GM18502 (cell line): ENCODE data around the gene RHO.
A peak's percentile ranks its signal among the peaks of the same experiment; 100 is the strongest.

Experiments
- ATAC-seq: cut with Tn5 transposase; IDR thresholded peaks from one replicate; pipeline ENCODE4 v1.9.1; 2021; ENCODE audit warnings: mild to moderate bottlenecking; ENCODE audit not compliant: unreplicated experiment, poor library complexity

Gene RHO

DNA sequence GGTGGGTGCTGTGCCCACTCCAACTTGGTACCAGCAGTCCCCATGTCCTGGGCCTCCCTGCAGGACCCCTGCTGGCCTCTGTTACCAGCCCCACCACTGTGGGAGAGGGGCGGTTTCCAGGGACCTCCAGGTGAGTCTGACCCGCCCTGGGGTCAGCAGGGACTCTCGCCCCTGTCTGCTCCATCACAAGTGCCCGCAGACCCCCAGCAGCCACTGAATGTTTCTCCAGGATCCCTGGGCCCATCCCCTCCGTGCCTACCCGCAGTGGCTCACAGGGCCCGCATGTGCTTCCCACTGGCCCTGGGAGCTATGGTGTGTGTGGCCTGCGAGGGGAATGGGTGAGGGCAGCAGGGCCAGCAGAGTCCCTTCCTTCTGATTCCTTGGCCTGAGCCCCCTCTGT, 9.9 kb upstream of the RHO start:
- ATAC-seq: no peak

GRCh38 chr3:129519449-129519848, 9.0 kb upstream of the RHO start:
- no peak for ATAC-seq

- no peak for ATAC-seq
Measured at GRCh38 chr3:129519896-129520715, 8.3 kb upstream of the RHO start.

DNA sequence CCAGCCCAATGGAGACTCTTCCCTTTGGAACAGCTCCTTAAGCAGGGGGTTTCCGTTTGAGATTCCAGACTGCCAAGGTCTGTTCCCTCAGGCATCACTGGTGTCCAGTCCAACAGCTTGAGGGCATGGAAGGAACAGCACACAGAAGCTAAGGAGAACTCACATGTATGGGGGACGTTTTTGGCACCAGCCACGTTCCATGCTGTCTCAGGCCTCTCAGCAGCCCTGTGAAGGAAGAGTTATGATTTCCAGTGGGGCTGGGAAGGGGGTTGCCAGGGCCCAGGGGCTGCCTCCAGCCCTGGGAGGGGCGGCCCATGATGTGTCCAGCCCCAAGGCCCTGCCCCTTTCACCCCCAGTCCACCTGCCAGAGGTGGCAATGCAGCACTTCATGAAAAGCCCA, 7.5 kb upstream of the RHO start:
- ATAC-seq: no peak

GRCh38 chr3:129521611-129522010, 6.8 kb upstream of the RHO start:
- no peak for ATAC-seq

GRCh38 chr3:129522953-129523352, 5.5 kb upstream of the RHO start:
- ATAC-seq: no peak

DNA sequence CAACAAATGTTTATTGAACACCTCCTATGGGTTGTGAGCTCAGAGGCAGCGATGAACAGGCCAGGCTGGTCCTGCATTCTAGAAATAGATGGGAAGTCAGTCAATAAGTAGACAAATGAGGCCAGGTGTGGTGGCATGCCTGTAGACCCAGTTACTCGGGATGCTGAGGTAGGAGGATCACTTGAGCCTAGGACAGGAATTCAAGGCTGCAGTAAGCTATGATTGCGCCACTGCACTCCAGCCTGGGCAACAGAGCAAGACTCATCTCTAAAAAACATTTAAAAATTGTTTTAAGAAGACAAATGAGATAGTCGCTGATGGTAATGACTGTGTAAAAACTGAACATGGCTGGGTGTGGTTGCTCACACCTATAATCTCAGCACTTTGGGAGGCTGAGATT, 4.4 kb upstream of the RHO start:
- ATAC-seq: no peak

GRCh38 chr3:129525341-129525968, 3.0 kb upstream of the RHO start:
- ATAC-seq: no peak

DNA sequence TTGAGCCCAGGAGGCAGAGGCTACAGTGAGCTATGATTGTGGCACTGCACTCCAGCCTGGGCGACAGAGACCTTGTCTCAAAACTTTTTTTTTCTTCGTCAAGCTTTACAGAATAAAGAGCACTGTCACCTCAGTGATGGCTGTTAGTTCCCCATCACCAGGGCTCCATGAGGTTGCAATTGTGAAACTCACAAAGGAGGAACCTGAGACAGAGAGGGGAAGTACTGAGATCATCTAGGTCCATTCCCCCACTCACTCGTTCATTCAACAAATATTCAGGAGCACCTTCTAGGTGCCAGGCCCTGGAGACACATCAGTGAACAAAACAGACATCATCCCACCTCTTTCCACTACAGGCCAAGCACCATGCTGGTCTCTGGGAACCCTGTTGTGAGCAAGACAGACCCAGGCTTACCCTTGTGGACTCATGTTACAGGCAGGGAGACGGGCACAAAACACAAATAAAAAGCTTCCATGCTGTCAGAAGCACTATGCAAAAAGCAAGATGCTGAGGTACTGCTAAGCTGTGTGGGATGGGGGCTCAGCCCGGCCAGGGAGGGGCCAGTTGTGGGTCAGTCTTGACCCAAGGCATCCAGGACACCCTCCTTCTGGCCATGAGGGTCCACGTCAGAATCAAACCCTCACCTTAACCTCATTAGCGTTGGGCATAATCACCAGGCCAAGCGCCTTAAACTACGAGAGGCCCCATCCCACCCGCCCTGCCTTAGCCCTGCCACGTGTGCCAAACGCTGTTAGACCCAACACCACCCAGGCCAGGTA, 2.1 kb upstream of the RHO start:
- ATAC-seq: peak; percentile 97

GRCh38 chr3:129527262-129527661, 1.2 kb upstream of the RHO start:
- ATAC-seq: no peak

DNA sequence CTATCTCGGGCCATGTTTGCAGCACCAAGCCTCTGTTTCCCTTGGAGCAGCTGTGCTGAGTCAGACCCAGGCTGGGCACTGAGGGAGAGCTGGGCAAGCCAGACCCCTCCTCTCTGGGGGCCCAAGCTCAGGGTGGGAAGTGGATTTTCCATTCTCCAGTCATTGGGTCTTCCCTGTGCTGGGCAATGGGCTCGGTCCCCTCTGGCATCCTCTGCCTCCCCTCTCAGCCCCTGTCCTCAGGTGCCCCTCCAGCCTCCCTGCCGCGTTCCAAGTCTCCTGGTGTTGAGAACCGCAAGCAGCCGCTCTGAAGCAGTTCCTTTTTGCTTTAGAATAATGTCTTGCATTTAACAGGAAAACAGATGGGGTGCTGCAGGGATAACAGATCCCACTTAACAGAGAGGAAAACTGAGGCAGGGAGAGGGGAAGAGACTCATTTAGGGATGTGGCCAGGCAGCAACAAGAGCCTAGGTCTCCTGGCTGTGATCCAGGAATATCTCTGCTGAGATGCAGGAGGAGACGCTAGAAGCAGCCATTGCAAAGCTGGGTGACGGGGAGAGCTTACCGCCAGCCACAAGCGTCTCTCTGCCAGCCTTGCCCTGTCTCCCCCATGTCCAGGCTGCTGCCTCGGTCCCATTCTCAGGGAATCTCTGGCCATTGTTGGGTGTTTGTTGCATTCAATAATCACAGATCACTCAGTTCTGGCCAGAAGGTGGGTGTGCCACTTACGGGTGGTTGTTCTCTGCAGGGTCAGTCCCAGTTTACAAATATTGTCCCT, 1.2 kb downstream of the RHO start:
- ATAC-seq: no peak

DNA sequence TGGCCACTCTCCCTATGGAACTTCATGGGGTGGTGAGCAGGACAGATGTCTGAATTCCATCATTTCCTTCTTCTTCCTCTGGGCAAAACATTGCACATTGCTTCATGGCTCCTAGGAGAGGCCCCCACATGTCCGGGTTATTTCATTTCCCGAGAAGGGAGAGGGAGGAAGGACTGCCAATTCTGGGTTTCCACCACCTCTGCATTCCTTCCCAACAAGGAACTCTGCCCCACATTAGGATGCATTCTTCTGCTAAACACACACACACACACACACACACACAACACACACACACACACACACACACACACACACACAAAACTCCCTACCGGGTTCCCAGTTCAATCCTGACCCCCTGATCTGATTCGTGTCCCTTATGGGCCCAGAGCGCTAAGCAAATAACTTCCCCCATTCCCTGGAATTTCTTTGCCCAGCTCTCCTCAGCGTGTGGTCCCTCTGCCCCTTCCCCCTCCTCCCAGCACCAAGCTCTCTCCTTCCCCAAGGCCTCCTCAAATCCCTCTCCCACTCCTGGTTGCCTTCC, 1.9 kb downstream of the RHO start:
- no peak for ATAC-seq

DNA sequence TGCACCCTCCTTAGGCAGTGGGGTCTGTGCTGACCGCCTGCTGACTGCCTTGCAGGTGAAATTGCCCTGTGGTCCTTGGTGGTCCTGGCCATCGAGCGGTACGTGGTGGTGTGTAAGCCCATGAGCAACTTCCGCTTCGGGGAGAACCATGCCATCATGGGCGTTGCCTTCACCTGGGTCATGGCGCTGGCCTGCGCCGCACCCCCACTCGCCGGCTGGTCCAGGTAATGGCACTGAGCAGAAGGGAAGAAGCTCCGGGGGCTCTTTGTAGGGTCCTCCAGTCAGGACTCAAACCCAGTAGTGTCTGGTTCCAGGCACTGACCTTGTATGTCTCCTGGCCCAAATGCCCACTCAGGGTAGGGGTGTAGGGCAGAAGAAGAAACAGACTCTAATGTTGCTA, 2.4 kb downstream of the RHO start:
- ATAC-seq: no peak

- no peak for ATAC-seq
Measured at GRCh38 chr3:129531699-129532098, 3.3 kb downstream of the RHO start.

- ATAC-seq: no peak
Measured at GRCh38 chr3:129532261-129532660, 3.8 kb downstream of the RHO start.

GRCh38 chr3:129533406-129533805, 5.0 kb downstream of the RHO start:
- ATAC-seq: no peak

DNA sequence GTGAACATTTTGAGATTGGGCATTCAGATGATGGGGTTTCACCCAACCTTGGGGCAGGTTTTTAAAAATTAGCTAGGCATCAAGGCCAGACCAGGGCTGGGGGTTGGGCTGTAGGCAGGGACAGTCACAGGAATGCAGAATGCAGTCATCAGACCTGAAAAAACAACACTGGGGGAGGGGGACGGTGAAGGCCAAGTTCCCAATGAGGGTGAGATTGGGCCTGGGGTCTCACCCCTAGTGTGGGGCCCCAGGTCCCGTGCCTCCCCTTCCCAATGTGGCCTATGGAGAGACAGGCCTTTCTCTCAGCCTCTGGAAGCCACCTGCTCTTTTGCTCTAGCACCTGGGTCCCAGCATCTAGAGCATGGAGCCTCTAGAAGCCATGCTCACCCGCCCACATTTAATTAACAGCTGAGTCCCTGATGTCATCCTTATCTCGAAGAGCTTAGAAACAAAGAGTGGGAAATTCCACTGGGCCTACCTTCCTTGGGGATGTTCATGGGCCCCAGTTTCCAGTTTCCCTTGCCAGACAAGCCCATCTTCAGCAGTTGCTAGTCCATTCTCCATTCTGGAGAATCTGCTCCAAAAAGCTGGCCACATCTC, 6.1 kb downstream of the RHO start:
- no peak for ATAC-seq

DNA sequence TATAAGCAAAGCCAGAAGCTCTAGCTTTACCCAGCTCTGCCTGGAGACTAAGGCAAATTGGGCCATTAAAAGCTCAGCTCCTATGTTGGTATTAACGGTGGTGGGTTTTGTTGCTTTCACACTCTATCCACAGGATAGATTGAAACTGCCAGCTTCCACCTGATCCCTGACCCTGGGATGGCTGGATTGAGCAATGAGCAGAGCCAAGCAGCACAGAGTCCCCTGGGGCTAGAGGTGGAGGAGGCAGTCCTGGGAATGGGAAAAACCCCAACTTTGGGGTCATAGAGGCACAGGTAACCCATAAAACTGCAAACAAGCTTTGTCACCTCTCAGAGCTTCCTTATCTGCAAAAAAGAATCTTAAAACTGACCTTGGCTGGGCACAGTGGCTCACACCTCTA, 6.6 kb downstream of the RHO start:
- ATAC-seq: no peak

DNA sequence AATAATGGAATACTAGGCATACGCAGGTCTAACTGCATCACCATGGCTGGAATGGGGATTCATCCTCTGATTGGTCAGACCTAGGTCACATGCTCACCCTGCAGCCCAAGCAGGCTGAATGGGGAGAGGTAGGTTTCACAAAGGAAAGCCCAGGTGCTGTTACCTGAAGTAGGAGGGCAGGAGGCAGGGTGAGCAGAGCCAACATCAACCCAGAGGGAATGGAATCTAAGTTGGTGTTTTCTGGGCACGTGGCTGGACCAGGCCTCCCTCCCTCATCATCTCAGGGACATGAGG, 7.9 kb downstream of the RHO start:
- ATAC-seq: no peak

DNA sequence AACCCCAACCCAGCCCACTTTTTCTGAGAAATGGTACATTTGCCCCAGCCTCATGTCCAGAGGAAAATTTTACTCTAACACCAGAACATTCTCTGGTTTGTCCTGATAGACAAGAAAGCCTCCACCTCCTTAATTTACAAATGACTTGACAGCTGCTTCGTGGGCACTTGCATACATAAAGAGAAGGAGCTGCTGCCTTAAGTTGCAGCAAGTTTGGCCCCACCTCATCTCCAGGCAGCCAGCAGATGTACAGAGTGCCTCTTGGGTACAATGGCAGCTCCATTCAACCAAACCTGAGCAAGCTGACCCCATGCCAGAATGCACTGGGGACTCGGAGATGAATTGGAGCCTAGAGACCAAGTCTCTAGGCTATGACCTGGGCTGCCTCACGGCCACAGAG, 8.4 kb downstream of the RHO start:
- ATAC-seq: no peak
